HepG2 (cell line): ENCODE results near the gene CCL8. TPM values are rescaled to one million over a fixed set of nuclear protein-coding genes. Genes with fewer than 3 reads are reported as not detected.

ENCODE experiments used
- ATAC-seq: fragments of 200-7000 bp; cut with Tn5 transposase; 3 replicates; pipeline ENCODE4 v1.9.1; 2020; ENCODE audit warnings: mild to moderate bottlenecking, moderate library complexity
- BruUV-seq: library from RNA; stranded (reverse); fragments of 400-500 nt; replicated peaks from 2 replicates; lab custom pipeline; 2021; lab: Mats Ljungman, UMichigan
- CTCF ChIA-PET: fragments of 300-600 bp; formaldehyde crosslinking; extraction: SDS; loops from one replicate; lab custom pipeline; 2021; ENCODE audit warnings: low total read pairs, inconsistent platforms, low intra/inter-chr PET ratio; lab: Yijun Ruan, JAX
- POLR2A ChIA-PET: fragments of 350-600 bp; sonication (Branson Sonifier 250); formaldehyde crosslinking; loops from one replicate; lab custom pipeline; 2020; ENCODE audit warnings: antibody characterized with exemption, inconsistent platforms; lab: Yijun Ruan, JAX
- DNase-seq: peaks from one replicate; pipeline ENCODE4 v3.0.0-alpha.2; 2015; ENCODE audit warnings: low spot score
- FAIRE-seq: peaks from 3 replicates; lab custom pipeline; 2011; peaks lifted over from hg19 to GRCh38; lab: Jason Lieb, UNC
- H2AFZ ChIP-seq: one replicate; pipeline ENCODE4 v1.6.1; 2011; ENCODE audit warnings: low read length, inconsistent platforms
- H3K27ac ChIP-seq: fragments of 300-600 bp; 3 replicates; pipeline ENCODE4 v1.8.0; 2011; ENCODE audit warnings: mixed run types, mild to moderate bottlenecking, mixed read lengths, low read length, inconsistent platforms; ENCODE audit not compliant: insufficient read depth; ENCODE audit errors: extremely low read length
- H3K27me3 ChIP-seq, 2 experiments: fragments of 200-600 bp in 1 of 2; 2 replicates in 1 of 2; 3 replicates in 1 of 2; pipeline versions ENCODE4 v1.6.0 to v1.8.0; 2011; ENCODE audit warnings: low read length in 2 of 2, mild to moderate bottlenecking in 2 of 2, moderate library complexity in 2 of 2, inconsistent platforms in 1 of 2; ENCODE audit not compliant: insufficient read depth in 2 of 2, control insufficient read depth in 1 of 2
- H3K36me3 ChIP-seq, 2 experiments: fragments of 200-600 bp in 1 of 2; replicated peaks in 1 of 2; 2 replicates in 1 of 2; 3 replicates in 1 of 2; pipeline versions ENCODE4 v1.5.1 to v1.8.0; 2011; ENCODE audit warnings: low read length in 2 of 2, inconsistent platforms in 1 of 2; ENCODE audit not compliant: insufficient read depth in 2 of 2, control insufficient read depth in 1 of 2
- H3K4me1 ChIP-seq: 2 replicates; pipeline ENCODE4 v1.5.1; 2012; ENCODE audit warnings: low read length, inconsistent platforms; ENCODE audit not compliant: insufficient read depth
- H3K4me2 ChIP-seq: 2 replicates; pipeline ENCODE4 v1.6.0; 2011; ENCODE audit warnings: low read depth, low read length, inconsistent platforms
- H3K4me3 ChIP-seq, 3 experiments: fragments of 200-600 bp in 1 of 3; sonication (generic), shearing (Covaris generic) in 1 of 3; replicated peaks in 1 of 3; 2 replicates each; pipeline ENCODE4 v1.5.1; 2011 to 2016; ENCODE audit warnings: low read length in 3 of 3, inconsistent platforms in 2 of 3, low read depth in 2 of 3, mild to moderate bottlenecking in 2 of 3, control low read depth in 1 of 3, mixed read lengths in 1 of 3; ENCODE audit not compliant: insufficient read depth in 1 of 3
- H3K79me2 ChIP-seq: one replicate; pipeline ENCODE4 v1.6.1; 2011; ENCODE audit warnings: low read length, inconsistent platforms; ENCODE audit not compliant: insufficient read depth
- H3K9ac ChIP-seq: 2 replicates; pipeline ENCODE4 v1.6.0; 2011; ENCODE audit warnings: mild to moderate bottlenecking, low read depth, low read length, inconsistent platforms; ENCODE audit not compliant: insufficient read depth
- H3K9me3 ChIP-seq: 2 replicates; pipeline ENCODE4 v1.5.1; 2012; ENCODE audit warnings: mild to moderate bottlenecking, low read length
- H4K20me1 ChIP-seq: 2 replicates; pipeline ENCODE4 v1.6.0; 2011; ENCODE audit warnings: inconsistent platforms, mild to moderate bottlenecking, low read length, moderate library complexity; ENCODE audit not compliant: insufficient read depth
- BRF2 ChIP-seq: sonication (generic); formaldehyde crosslinking; IDR thresholded peaks from 2 replicates; pipeline ENCODE4 v1.8.1; 2022; ENCODE audit warnings: mild to moderate bottlenecking, missing genetic modification reagents
- NFE2 ChIP-seq: sonication (generic); formaldehyde crosslinking; IDR thresholded peaks from 2 replicates; pipeline ENCODE4 v1.4.0; 2020; ENCODE audit warnings: missing genetic modification reagents
- SIN3B ChIP-seq: fragments of 150-350 bp; IDR thresholded peaks from 2 replicates; pipeline ENCODE4 v1.6.1; 2014; ENCODE audit warnings: low read length
- TAF1 ChIP-seq: sonication (generic); formaldehyde crosslinking; IDR thresholded peaks from 2 replicates; pipeline ENCODE4 v1.4.0; 2020; ENCODE audit warnings: missing genetic modification reagents
- ZNF547 ChIP-seq: sonication (generic); formaldehyde crosslinking; IDR thresholded peaks from 2 replicates; pipeline ENCODE4 v1.5.1; 2020; ENCODE audit warnings: mild to moderate bottlenecking, missing genetic modification reagents
- WGBS: methylation state at CpG from one replicate; pipeline ENCODE4 v1.1.6; 2017; ENCODE audit warnings: low lambda C conversion rate; 5-methylcytosine and 5-hydroxymethylcytosine counted together
- in situ Hi-C: cut with HindIII; loops from 2 replicates; pipeline ENCODE4 v1.10.0; 2017; ENCODE audit warnings: low pct_unique_long_range_greater_than_20kb; ENCODE audit not compliant: extremely low pct_ligation_motif_present
- intact Hi-C: fragments of 100-400 bp; cut with micrococcal nuclease; formaldehyde crosslinking; loops from one replicate; pipeline ENCODE4 v1.10.0; 2022; ENCODE audit not compliant: unreplicated experiment
- polyA plus RNA-seq, 8 experiments: library from polyadenylated mRNA; depleted of rRNA in 3 of 8; stranded (reverse) in 7 of 8; unstranded in 1 of 8; fragments of >200 nt; fragmentation: Illumina TruSeq in 4 of 8; extraction: Trizol in 4 of 8; gene quantifications; 2 replicates each; pipeline versions ENCODE4 v1.2.1 to v1.2.3, GENCODE V29; 2011 to 2016; ENCODE audit warnings: low read depth in 4 of 8, missing spikeins in 1 of 8, mixed read lengths in 1 of 8; ENCODE audit not compliant: insufficient read depth in 1 of 8
- total RNA-seq, 5 experiments: library from RNA; depleted of rRNA; stranded (reverse); fragments of >200 nt; fragmentation: Illumina TruSeq; extraction: Trizol; gene quantifications; 2 replicates each; pipeline ENCODE4 v1.2.3, GENCODE V29; 2016; ENCODE audit warnings: low read depth in 1 of 5
- TF ChIP-seq, protein P1 (sequence below): sonication (generic); formaldehyde crosslinking; conservative IDR thresholded peaks from 2 replicates; pipeline ENCODE4 v1.4.0; 2020; ENCODE audit warnings: missing genetic modification reagents
- TF ChIP-seq, protein P2 (sequence below): sonication (generic); formaldehyde crosslinking; IDR thresholded peaks from 2 replicates; pipeline ENCODE4 v1.9.0; 2021; ENCODE audit warnings: missing genetic modification reagents, borderline replicate concordance
- TF ChIP-seq, protein P3 (sequence below): sonication (generic); formaldehyde crosslinking; conservative IDR thresholded peaks from 2 replicates; pipeline ENCODE4 v1.8.1; 2023; ENCODE audit warnings: missing genetic modification reagents

CCL8 gene
- total and polyA plus RNA-seq, 2 of the 13 experiments (the other 11 are each of a cell fraction or from before 2014, with no cell fraction given): not detected

GRCh38 chr17:34291721-34292348, 27.4 kb upstream of the CCL8 start:
- DNase-seq (no peak), ATAC-seq (no peak), FAIRE-seq (no peak)
- 26% methylated on average over 6 of the region's 6 CpGs for WGBS
- H3K27me3 ChIP-seq: no peaks in the 10 kb centered on the region
- POLR2A ChIA-PET: no interaction called here
- no peaks in the 10 kb centered on the region for H3K4me1 ChIP-seq
- CTCF ChIA-PET: no interaction called here
- no peak for TF ChIP-seq NFE2
- TF ChIP-seq, protein P1, sequence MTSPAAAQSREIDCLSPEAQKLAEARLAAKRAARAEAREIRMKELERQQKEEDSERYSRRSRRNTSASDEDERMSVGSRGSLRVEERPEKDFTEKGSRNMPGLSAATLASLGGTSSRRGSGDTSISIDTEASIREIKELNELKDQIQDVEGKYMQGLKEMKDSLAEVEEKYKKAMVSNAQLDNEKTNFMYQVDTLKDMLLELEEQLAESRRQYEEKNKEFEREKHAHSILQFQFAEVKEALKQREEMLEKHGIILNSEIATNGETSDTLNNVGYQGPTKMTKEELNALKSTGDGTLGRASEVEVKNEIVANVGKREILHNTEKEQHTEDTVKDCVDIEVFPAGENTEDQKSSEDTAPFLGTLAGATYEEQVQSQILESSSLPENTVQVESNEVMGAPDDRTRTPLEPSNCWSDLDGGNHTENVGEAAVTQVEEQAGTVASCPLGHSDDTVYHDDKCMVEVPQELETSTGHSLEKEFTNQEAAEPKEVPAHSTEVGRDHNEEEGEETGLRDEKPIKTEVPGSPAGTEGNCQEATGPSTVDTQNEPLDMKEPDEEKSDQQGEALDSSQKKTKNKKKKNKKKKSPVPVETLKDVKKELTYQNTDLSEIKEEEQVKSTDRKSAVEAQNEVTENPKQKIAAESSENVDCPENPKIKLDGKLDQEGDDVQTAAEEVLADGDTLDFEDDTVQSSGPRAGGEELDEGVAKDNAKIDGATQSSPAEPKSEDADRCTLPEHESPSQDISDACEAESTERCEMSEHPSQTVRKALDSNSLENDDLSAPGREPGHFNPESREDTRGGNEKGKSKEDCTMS (CRISPR knock-in tag): no peak
- TF ChIP-seq TAF1 (CRISPR knock-in tag): no peak
- no peak for TF ChIP-seq SIN3B
- TF ChIP-seq, protein P2, sequence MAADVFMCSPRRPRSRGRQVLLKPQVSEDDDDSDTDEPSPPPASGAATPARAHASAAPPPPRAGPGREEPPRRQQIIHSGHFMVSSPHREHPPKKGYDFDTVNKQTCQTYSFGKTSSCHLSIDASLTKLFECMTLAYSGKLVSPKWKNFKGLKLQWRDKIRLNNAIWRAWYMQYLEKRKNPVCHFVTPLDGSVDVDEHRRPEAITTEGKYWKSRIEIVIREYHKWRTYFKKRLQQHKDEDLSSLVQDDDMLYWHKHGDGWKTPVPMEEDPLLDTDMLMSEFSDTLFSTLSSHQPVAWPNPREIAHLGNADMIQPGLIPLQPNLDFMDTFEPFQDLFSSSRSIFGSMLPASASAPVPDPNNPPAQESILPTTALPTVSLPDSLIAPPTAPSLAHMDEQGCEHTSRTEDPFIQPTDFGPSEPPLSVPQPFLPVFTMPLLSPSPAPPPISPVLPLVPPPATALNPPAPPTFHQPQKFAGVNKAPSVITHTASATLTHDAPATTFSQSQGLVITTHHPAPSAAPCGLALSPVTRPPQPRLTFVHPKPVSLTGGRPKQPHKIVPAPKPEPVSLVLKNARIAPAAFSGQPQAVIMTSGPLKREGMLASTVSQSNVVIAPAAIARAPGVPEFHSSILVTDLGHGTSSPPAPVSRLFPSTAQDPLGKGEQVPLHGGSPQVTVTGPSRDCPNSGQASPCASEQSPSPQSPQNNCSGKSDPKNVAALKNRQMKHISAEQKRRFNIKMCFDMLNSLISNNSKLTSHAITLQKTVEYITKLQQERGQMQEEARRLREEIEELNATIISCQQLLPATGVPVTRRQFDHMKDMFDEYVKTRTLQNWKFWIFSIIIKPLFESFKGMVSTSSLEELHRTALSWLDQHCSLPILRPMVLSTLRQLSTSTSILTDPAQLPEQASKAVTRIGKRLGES: no peak
- TF ChIP-seq ZNF547 (CRISPR knock-in tag): no peak
- TF ChIP-seq, protein P3, sequence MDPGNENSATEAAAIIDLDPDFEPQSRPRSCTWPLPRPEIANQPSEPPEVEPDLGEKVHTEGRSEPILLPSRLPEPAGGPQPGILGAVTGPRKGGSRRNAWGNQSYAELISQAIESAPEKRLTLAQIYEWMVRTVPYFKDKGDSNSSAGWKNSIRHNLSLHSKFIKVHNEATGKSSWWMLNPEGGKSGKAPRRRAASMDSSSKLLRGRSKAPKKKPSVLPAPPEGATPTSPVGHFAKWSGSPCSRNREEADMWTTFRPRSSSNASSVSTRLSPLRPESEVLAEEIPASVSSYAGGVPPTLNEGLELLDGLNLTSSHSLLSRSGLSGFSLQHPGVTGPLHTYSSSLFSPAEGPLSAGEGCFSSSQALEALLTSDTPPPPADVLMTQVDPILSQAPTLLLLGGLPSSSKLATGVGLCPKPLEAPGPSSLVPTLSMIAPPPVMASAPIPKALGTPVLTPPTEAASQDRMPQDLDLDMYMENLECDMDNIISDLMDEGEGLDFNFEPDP: no peak
- TF ChIP-seq BRF2 (CRISPR knock-in tag): no peak
- in situ Hi-C loops (no loop called here), intact Hi-C loops (no loop called here)
- no peaks in the 10 kb centered on the region for H3K79me2 ChIP-seq
- 0 out of 2 replicates have a peak, but pooled peaks cover 5% of the 10 kb centered on the region for H3K9me3 ChIP-seq
- no peak overlapping the region for H3K9ac ChIP-seq
- H2AFZ ChIP-seq: no peak overlapping the region
- H3K4me3 ChIP-seq: no peak overlapping the region
- H4K20me1 ChIP-seq: no peaks in the 10 kb centered on the region
- H3K4me2 ChIP-seq: no peak overlapping the region
- H3K27ac ChIP-seq: no peak overlapping the region
- H3K36me3 ChIP-seq: no peaks in the 10 kb centered on the region
- BruUV-seq: no TSS peak
